Brain microvascular endothelial cell (primary cell): ENCODE results near the gene TRAPPC2.

Source experiments
- DNase-seq: peaks from one replicate; pipeline ENCODE4 v3.0.0-alpha.2; 2020
- H3K27ac ChIP-seq: fragments of 250-450 bp; sonication (Bioruptor Pico); 2 replicates; pipeline ENCODE4 v1.5.1; 2020; ENCODE audit warnings: mild to moderate bottlenecking, moderate library complexity
- H3K27me3 ChIP-seq: fragments of 250-450 bp; sonication (Bioruptor Pico); replicated peaks from 2 replicates; pipeline ENCODE4 v1.5.1; 2020; ENCODE audit warnings: mild to moderate bottlenecking
- H3K36me3 ChIP-seq: fragments of 250-450 bp; sonication (Bioruptor Pico); replicated peaks from 2 replicates; pipeline ENCODE4 v1.5.1; 2020; ENCODE audit warnings: mild to moderate bottlenecking
- H3K4me3 ChIP-seq: 2 replicates; pipeline ENCODE4 v1.5.1; 2011; ENCODE audit warnings: low read depth, mild to moderate bottlenecking, control low read depth, low read length, moderate library complexity
- in situ Hi-C: cut with HindIII; loops from 2 replicates; pipeline ENCODE4 v1.10.0; 2017; ENCODE audit warnings: low sequenced_read_pairs, low pct_ligation_motif_present
- TF ChIP-seq, protein P1 (sequence below): IDR thresholded peaks from 2 replicates; pipeline ENCODE4 v1.5.1; 2011; ENCODE audit warnings: low read depth, mild to moderate bottlenecking, moderate library complexity, low read length, control low read depth, inconsistent platforms; ENCODE audit errors: missing control alignments

The TRAPPC2 gene

DNA sequence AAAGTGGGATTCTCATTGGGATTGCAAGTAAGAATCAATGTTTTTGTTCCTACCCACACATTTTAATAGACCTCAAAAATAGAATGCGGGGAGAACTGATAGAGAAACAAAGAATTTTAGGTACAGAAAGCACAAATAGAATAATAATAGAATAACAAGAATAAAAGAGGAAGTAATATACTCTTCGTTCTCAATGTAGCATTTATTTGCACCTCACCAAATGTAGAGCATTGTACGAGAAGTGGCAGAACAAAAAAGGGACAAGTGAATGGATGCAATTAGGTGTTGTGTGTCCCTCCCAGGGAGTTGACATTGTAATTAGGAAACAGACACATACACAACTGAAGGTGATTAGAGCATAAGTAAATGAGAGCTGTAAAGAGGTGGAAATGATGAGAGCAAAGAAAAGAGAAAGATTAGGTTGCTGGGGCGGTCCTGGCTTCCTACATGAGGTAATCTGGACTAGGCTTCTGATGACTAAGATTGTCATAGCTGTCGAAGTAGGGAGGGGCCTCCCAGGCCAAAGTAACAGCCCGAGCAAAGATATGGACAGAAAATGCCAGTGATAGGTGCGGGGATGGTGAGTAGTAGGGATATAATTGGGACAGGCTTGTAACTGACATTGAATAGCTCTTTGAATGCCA, 35.1 kb downstream of the TRAPPC2 start:
- Histone ChIP-seq H3K27me3 (no peaks in the 10 kb centered on the region), H3K27ac (no peak overlapping the region), H3K4me3 (no peak overlapping the region), H3K36me3 (no peaks in the 10 kb centered on the region)
- TF ChIP-seq, protein P1, sequence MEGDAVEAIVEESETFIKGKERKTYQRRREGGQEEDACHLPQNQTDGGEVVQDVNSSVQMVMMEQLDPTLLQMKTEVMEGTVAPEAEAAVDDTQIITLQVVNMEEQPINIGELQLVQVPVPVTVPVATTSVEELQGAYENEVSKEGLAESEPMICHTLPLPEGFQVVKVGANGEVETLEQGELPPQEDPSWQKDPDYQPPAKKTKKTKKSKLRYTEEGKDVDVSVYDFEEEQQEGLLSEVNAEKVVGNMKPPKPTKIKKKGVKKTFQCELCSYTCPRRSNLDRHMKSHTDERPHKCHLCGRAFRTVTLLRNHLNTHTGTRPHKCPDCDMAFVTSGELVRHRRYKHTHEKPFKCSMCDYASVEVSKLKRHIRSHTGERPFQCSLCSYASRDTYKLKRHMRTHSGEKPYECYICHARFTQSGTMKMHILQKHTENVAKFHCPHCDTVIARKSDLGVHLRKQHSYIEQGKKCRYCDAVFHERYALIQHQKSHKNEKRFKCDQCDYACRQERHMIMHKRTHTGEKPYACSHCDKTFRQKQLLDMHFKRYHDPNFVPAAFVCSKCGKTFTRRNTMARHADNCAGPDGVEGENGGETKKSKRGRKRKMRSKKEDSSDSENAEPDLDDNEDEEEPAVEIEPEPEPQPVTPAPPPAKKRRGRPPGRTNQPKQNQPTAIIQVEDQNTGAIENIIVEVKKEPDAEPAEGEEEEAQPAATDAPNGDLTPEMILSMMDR: no peak
- DNase-seq: peak; percentile 43
- in situ Hi-C loops: no loop called here

- in situ Hi-C loops: no loop called here
- Histone ChIP-seq H3K36me3 (no peaks in the 10 kb centered on the region), H3K27ac (no peak overlapping the region), H3K4me3 (no peak overlapping the region), H3K27me3 (no peaks in the 10 kb centered on the region)
- TF ChIP-seq, protein P1: no peak
- DNase-seq: no peak
Measured at GRCh38 chrX:13698432-13698831, 36.0 kb downstream of the TRAPPC2 start.

DNA sequence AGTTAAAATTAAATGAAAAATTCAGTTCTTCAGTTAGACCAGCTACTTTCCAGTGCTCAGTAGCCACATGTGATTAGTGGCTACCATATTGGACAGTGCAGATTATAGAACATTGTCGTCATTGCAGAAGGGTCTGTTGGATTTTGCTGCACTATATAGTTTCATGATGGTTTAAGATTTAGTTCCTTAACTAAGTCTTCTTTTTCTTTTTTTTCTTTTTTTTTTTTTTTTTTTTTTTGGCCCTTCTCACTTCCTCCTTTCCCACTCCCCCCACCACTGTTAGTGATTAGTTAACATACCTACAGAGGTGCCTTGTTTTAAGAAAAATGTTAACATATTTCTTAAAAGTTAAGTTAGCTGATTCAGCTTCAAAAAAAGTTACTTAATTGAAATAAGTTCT, 36.4 kb downstream of the TRAPPC2 start:
- TF ChIP-seq, protein P1: no peak
- no peaks in the 10 kb centered on the region for H3K36me3 ChIP-seq
- DNase-seq: no peak
- H3K4me3 ChIP-seq: no peak overlapping the region
- in situ Hi-C loops: no loop called here
- H3K27ac ChIP-seq: no peak overlapping the region
- H3K27me3 ChIP-seq: no peaks in the 10 kb centered on the region

DNA sequence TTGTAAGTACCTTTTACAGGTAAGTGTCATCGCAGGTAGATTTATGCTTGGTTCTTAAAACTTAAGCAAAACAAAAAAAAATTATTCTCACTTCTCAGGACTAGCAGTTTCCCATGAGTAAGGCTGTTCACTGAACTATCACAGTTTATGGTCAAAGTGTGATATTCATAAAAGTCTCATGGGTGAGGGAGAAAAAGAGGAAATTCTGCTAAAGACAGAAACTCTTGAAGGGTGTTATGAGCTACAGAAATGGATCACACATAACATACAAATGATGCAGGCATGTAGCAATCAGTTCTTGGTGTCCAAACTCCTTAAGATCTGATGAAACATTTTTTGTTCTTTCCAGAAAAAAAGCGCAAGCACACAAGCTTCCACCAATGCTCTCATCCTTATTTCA, 37.0 kb downstream of the TRAPPC2 start:
- H3K27ac ChIP-seq: no peak overlapping the region
- no peaks in the 10 kb centered on the region for H3K36me3 ChIP-seq
- TF ChIP-seq, protein P1: no peak
- in situ Hi-C loops: no loop called here
- no peaks in the 10 kb centered on the region for H3K27me3 ChIP-seq
- no peak overlapping the region for H3K4me3 ChIP-seq
- no peak for DNase-seq

- H3K4me3 ChIP-seq: no peak overlapping the region
- DNase-seq: no peak
- H3K36me3 ChIP-seq: no peaks in the 10 kb centered on the region
- H3K27me3 ChIP-seq: no peaks in the 10 kb centered on the region
- TF ChIP-seq, protein P1: no peak
- in situ Hi-C loops: no loop called here
- H3K27ac ChIP-seq: no peak overlapping the region
Measured at GRCh38 chrX:13695601-13696115, 38.8 kb downstream of the TRAPPC2 start.

- TF ChIP-seq, protein P1: no peak
- H3K4me3 ChIP-seq: no peak overlapping the region
- in situ Hi-C loops: no loop called here
- no peak for DNase-seq
- no peaks in the 10 kb centered on the region for H3K27me3 ChIP-seq
- H3K36me3 ChIP-seq: no peaks in the 10 kb centered on the region
- no peak overlapping the region for H3K27ac ChIP-seq
Measured at GRCh38 chrX:13694983-13695382, 39.4 kb downstream of the TRAPPC2 start.
